H1 (cell line): ENCODE results near the gene SLC2A11. TPM values are rescaled to one million over a fixed set of nuclear protein-coding genes. Genes with fewer than 3 reads are reported as not detected.

Experiments
- ASH2L ChIP-seq: fragments of 200-600, 300-600 bp; sonication (generic); IDR thresholded peaks from one replicate; pipeline ENCODE4 v1.7.1; 2017; ENCODE audit warnings: low read length
- BRCA1 ChIP-seq: IDR thresholded peaks from 2 replicates; pipeline ENCODE4 v1.6.1; 2012; ENCODE audit warnings: low read depth, low read length, improper control_type of control experiment
- MAFK ChIP-seq: IDR thresholded peaks from 2 replicates; pipeline ENCODE4 v1.6.1; 2012; ENCODE audit warnings: low read depth, mild to moderate bottlenecking, improper control_type of control experiment, low read length
- POU5F1 ChIP-seq: IDR thresholded peaks from 2 replicates; pipeline ENCODE4 v1.6.1; 2011; ENCODE audit warnings: low read depth, mild to moderate bottlenecking, low read length, moderate library complexity
- RXRA ChIP-seq: IDR thresholded peaks from 2 replicates; pipeline ENCODE4 v1.6.1; 2011; ENCODE audit warnings: low read depth, mild to moderate bottlenecking, low read length, moderate library complexity; ENCODE audit not compliant: insufficient read depth
- TBP ChIP-seq: IDR thresholded peaks from 2 replicates; pipeline ENCODE4 v1.6.1; 2011; ENCODE audit warnings: low read depth, low read length, improper control_type of control experiment
- TCF12 ChIP-seq: IDR thresholded peaks from 2 replicates; pipeline ENCODE4 v1.6.1; 2011; ENCODE audit warnings: low read depth, mild to moderate bottlenecking, low read length
- polyA plus RNA-seq, 7 experiments: library from polyadenylated mRNA; depleted of rRNA in 3 of 7; stranded (reverse) in 5 of 7; unstranded in 2 of 7; fragments of >200 nt in 5 of 7; fragments of 200-250 nt in 2 of 7; gene quantifications; 1 replicate in 5 of 7; 2 replicates in 1 of 7; 4 replicates in 1 of 7; pipeline versions ENCODE4 v1.2.1 to v1.2.3, GENCODE V29; 2011 to 2013; ENCODE audit warnings: missing spikeins in 2 of 7, mixed read lengths in 2 of 7
- total RNA-seq: library from RNA; stranded (reverse); fragmentation: NEBNext Ultra II Directional; extraction: Animal tissue kit (Norgen Biotek cat#: 25700); gene quantifications from 2 replicates; pipeline ENCODE4 v1.2.1, GENCODE V29; 2021

Gene SLC2A11
- total and polyA plus RNA-seq, 2 of the 8 experiments (the other 6 are each of a cell fraction or from before 2014, with no cell fraction given) = 10.7 to 12.5 TPM

DNA sequence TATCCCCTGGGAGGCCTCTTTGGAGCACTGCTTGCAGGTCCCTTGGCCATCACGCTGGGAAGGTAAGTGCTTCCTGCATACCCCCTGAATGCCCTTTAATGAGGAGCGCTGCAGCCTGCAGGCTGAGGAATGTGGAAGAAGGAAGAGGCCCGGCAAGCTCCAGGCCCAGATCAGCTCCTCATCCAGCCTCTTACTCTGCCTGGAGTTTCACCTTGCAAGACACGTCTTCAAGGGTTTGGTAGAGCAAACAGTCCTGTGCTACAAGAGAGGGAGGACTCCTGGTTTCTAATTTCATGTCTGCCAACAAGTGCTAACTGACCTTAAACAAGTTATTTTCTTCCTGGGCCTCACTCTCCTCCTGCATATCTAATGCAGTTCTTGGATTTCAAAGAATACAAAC lies 10.9 kb downstream of the SLC2A11 start (continued):
- TF ChIP-seq ASH2L (no peak), TCF12 (no peak), RXRA (no peak), TBP (no peak), MAFK (no peak), POU5F1 (no peak), BRCA1 (no peak)
- TF ChIP-seq, all 59 proteins: peak for 0
